Skeletal muscle satellite cell (primary cell): ENCODE measurements around the gene SEMA3A.

Source experiments
- H3K27me3 ChIP-seq: 2 replicates; pipeline ENCODE4 v1.7.0; 2013; ENCODE audit warnings: low read length; ENCODE audit not compliant: control insufficient read depth, insufficient read depth
- H3K36me3 ChIP-seq: 2 replicates; pipeline ENCODE4 v1.7.0; 2013; ENCODE audit warnings: mild to moderate bottlenecking, control low read depth, low read length; ENCODE audit not compliant: insufficient read depth
- H3K4me1 ChIP-seq: 2 replicates; pipeline ENCODE4 v1.7.0; 2013; ENCODE audit warnings: low read length; ENCODE audit not compliant: control insufficient read depth, insufficient read depth
- H3K4me2 ChIP-seq: 2 replicates; pipeline ENCODE4 v1.7.0; 2013; ENCODE audit warnings: mild to moderate bottlenecking, low read length
- H3K4me3 ChIP-seq: 2 replicates; pipeline ENCODE4 v1.7.0; 2013; ENCODE audit warnings: low read length
- H3K9ac ChIP-seq: 2 replicates; pipeline ENCODE4 v1.7.0; 2013; ENCODE audit warnings: mild to moderate bottlenecking, low read depth, low read length, moderate library complexity
- H3K9me3 ChIP-seq: replicated peaks from 2 replicates; pipeline ENCODE4 v1.7.0; 2013; ENCODE audit warnings: mild to moderate bottlenecking, control low read depth, low read length

SEMA3A gene

DNA sequence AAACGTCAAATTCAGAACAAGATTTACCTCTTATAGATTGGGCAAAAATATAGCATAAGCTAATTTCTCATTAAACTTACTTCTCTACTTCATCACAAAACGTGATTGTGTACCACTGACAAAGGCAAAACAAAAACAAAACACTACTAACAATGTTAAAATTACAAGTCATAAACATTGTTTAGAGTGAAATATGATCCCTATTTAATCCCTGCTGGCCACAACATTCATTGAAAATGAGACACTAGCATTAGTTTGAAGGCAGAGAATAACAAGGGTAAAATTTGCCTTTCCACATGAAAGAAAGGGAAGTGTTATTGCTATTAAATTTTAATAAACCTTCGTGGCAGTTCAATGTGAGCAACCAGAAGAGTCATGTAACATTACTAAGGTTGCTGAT lies 45.0 kb downstream of the SEMA3A start:
- no peak overlapping the region for H3K4me3 ChIP-seq
- no peaks in the 10 kb centered on the region for H3K27me3 ChIP-seq
- H3K9ac ChIP-seq: no peak overlapping the region
- no peaks in the 10 kb centered on the region for H3K36me3 ChIP-seq
- no peaks in the 10 kb centered on the region for H3K4me1 ChIP-seq
- no peaks in the 10 kb centered on the region for H3K9me3 ChIP-seq
- no peak overlapping the region for H3K4me2 ChIP-seq

DNA sequence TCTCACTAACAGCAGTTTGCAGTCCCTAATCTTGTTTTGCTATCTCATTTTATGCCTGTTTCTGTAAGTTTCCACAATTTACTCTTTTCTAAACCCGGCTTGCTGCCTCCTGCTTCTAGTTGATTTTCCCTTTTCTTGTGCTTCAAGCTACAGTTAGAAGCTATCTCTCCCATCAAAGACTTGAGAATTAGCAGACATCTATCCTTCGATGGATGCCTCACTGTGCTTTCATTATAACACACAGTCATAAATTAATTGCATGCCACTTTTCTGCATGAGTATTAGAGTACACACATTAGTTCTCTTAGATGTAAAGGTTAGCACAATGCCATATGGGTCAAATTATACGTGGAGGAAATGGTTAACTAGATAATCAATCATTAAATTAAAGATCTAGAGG lies 48.7 kb downstream of the SEMA3A start:
- no peaks in the 10 kb centered on the region for H3K27me3 ChIP-seq
- H3K9ac ChIP-seq: no peak overlapping the region
- no peak overlapping the region for H3K4me3 ChIP-seq
- H3K4me2 ChIP-seq: no peak overlapping the region
- no peaks in the 10 kb centered on the region for H3K4me1 ChIP-seq
- no peaks in the 10 kb centered on the region for H3K9me3 ChIP-seq
- no peaks in the 10 kb centered on the region for H3K36me3 ChIP-seq

DNA sequence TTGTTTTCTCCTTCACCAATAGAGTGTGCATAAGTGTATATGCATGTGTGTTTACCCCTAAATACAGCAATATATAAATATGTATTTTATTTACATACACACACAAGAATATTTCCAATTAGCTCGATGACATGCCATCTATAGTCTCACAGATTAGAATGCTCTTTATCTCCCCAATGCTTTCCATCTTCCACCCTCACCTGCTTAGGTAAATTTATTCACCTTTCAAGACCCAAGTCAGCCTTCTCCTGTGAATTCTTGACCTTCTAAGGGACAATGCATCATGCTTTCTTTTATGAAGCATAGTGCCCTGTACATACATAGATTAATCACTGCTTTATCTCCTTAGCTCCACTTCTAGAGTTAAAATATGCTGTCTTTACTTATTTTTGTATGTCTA lies 49.7 kb downstream of the SEMA3A start:
- Histone ChIP-seq H3K9ac (no peak overlapping the region), H3K4me3 (no peak overlapping the region), H3K9me3 (no peaks in the 10 kb centered on the region), H3K4me1 (peaks cover 6% of the 10 kb centered on the region), H3K4me2 (no peak overlapping the region), H3K36me3 (no peaks in the 10 kb centered on the region), H3K27me3 (no peaks in the 10 kb centered on the region)

DNA sequence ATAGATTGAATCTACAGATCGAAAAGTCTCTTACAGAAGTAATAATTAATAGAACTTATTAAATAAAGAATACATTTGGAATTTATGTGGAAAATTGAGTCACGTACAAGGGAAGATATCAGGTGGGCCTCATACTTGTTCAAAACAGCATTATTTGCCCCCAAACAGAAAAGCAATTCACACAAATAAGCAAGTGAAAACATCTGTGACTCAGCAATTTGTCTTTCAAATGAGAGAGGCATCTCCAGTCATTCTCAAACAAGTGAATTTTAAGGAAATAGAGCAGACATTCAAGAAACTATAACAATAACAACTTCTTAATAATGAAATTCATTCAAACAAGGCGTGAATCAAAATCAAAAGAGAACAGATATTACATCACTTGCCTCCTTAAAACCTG lies 50.1 kb downstream of the SEMA3A start:
- Histone ChIP-seq H3K9ac (no peak overlapping the region), H3K4me3 (no peak overlapping the region), H3K27me3 (no peaks in the 10 kb centered on the region), H3K4me2 (no peak overlapping the region), H3K9me3 (no peaks in the 10 kb centered on the region), H3K36me3 (no peaks in the 10 kb centered on the region), H3K4me1 (peaks cover 7% of the 10 kb centered on the region)

DNA sequence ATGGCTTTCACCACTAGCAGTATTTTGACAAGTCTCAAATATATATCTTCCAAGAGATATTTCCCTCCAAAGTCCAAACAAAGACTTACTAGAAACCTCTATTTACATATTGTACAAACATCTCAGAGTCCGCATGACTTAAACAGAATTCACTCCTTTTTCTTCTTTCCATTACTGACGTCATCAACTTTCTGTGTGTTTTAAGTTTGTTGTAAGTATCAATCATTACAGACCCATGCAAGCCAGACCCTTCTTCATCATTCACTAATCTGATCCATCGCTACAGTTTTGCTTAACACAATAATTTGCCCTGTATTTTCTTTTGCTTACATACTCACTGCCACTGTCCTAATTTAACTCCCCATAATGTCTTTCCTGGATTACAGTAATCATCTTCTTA lies 51.9 kb downstream of the SEMA3A start:
- Histone ChIP-seq H3K36me3 (no peaks in the 10 kb centered on the region), H3K4me1 (peaks cover 19% of the 10 kb centered on the region), H3K4me3 (no peak overlapping the region), H3K9me3 (no peaks in the 10 kb centered on the region), H3K27me3 (no peaks in the 10 kb centered on the region), H3K4me2 (no peak overlapping the region), H3K9ac (no peak overlapping the region)

DNA sequence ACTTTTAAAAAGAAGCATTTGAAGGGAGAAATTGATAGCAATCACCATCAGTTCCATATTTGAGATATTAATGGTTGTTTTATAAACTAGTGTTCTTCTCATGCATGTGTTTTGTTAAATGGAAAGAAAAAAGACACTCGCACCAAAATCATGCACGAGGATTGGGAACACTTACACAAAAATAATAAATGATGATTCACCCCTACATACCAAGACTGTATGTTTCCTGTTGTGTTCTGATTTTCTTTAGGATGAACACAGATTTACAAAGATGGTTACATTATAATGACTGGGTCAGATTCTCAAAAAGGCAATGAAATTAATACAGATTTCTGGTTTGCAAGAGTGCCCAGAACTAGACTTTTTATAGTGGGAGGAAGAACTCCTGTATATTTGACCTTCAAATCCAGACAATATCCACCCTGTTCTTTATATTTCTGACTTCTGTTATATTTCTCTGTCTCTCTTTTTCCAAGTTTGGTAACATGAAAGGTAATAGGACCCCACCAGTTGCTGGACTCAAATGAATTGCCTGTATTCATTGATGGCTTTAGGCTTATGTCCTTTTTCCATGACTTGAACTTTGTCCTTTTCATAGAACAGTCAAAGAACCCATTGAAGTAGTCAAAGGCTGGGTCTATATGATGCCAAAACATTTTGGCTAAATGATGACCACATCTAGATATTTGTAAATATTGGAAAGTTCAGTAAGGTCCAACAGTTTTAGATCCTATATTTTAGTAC lies 54.4 kb downstream of the SEMA3A start:
- Histone ChIP-seq H3K9me3 (no peaks in the 10 kb centered on the region), H3K4me2 (no peak overlapping the region), H3K9ac (no peak overlapping the region), H3K4me1 (peaks cover 19% of the 10 kb centered on the region), H3K27me3 (no peaks in the 10 kb centered on the region), H3K4me3 (no peak overlapping the region), H3K36me3 (no peaks in the 10 kb centered on the region)

DNA sequence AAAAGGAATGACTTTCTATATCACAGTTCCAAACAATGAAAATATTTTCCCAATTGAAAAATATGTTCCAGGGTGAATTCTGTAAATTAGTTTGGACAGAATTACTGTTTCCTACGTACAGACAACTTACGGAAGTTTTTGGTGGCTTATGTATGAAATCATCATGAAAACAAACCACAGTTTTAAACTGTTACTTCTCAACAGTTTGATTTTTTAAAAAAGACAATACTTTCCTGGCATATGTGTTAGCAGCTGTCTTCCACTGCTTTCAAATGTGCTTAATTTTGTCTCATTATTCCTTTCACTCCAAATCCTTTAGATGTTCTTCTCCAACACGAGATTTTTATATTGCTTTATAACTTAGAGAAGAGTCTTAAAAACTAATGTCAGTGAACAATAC lies 56.2 kb downstream of the SEMA3A start:
- H3K4me1 ChIP-seq: peaks cover 19% of the 10 kb centered on the region
- H3K36me3 ChIP-seq: no peaks in the 10 kb centered on the region
- H3K4me2 ChIP-seq: peak overlapping the region; percentile 51
- no peaks in the 10 kb centered on the region for H3K9me3 ChIP-seq
- H3K4me3 ChIP-seq: no peak overlapping the region
- no peaks in the 10 kb centered on the region for H3K27me3 ChIP-seq
- peak overlapping the region; percentile 12 for H3K9ac ChIP-seq

DNA sequence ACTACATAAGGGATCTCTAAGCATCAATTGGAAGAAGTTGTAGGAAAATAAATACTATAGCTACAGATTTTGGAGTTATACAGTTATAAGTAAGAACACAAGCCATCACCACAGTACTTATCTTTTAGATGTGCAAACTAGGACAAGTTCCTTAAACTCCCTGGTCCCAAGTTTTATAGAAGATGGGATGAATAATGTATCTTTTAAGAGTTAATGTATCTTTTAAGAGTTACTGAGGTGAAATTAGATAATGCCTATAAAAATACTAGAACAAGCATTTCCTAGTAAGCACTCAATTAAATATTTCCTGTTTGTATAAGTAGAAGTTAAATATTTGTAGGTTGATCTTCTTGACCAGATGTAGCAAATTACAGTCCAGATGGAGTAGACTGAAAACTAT lies 56.8 kb downstream of the SEMA3A start:
- H3K27me3 ChIP-seq: no peaks in the 10 kb centered on the region
- no peaks in the 10 kb centered on the region for H3K9me3 ChIP-seq
- H3K4me3 ChIP-seq: no peak overlapping the region
- no peak overlapping the region for H3K9ac ChIP-seq
- no peak overlapping the region for H3K4me2 ChIP-seq
- no peaks in the 10 kb centered on the region for H3K36me3 ChIP-seq
- H3K4me1 ChIP-seq: peaks cover 19% of the 10 kb centered on the region

DNA sequence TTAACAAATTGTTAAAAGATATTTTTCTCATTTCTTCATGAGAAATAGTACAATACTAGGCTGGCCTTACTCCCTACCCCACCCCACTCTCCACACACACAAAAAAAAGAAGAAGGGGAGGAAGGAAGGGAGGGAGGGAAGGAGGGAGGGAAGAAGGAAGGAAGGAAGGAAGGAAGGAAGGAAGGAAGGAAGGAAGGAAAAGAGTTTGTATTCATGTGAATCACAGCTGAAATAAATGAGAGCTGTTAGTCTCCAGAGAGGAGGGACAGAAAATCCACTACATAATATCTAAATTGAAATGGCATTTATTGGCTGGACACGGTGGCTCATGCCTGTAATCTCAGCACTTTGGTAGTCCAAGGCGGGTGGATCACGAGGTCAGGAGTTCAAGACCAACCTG lies 57.8 kb downstream of the SEMA3A start:
- Histone ChIP-seq H3K36me3 (no peaks in the 10 kb centered on the region), H3K4me2 (no peak overlapping the region), H3K9me3 (no peaks in the 10 kb centered on the region), H3K4me3 (no peak overlapping the region), H3K4me1 (peaks cover 19% of the 10 kb centered on the region), H3K9ac (no peak overlapping the region), H3K27me3 (no peaks in the 10 kb centered on the region)

DNA sequence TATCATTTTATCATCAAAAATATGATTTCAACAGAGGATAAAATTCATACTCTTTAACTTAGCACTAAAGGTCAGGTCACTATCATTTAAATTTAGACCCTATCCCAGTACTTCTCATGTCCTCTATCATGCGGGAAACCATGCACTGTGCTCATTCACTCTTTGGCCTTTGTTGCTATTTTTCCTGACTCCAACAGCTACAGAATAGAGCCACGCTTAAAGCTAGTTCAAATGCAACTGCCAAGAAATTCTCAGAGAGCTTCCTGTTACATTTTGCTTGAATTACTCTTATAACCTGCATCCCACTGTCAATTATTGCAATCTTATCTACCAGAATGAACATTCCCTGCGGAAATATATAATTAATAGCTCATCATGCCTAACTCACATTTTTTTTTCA lies 58.3 kb downstream of the SEMA3A start:
- H3K27me3 ChIP-seq: no peaks in the 10 kb centered on the region
- peaks cover 19% of the 10 kb centered on the region for H3K4me1 ChIP-seq
- no peak overlapping the region for H3K4me2 ChIP-seq
- H3K9me3 ChIP-seq: no peaks in the 10 kb centered on the region
- H3K9ac ChIP-seq: no peak overlapping the region
- H3K4me3 ChIP-seq: no peak overlapping the region
- no peaks in the 10 kb centered on the region for H3K36me3 ChIP-seq

DNA sequence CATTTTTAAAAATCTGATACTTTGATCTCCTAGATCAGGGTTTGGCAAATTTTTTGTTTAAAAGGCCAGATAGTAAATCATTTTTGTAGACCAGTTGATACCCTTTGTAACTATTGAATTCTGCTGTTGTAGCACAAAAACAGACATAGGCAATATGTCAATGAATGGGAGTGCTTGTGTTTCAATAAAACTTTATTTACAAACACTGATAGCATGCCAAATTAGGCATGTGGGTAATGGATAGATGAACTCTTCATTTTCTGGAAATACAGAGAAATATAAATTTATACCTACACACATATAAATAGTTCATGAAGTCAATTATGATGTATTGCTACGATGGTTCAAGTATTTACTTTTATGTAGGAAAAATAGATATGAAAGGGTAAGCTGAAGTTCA lies 60.4 kb downstream of the SEMA3A start:
- Histone ChIP-seq H3K9me3 (no peaks in the 10 kb centered on the region), H3K4me1 (peaks cover 12% of the 10 kb centered on the region), H3K4me2 (no peak overlapping the region), H3K36me3 (no peaks in the 10 kb centered on the region), H3K27me3 (no peaks in the 10 kb centered on the region), H3K4me3 (no peak overlapping the region), H3K9ac (no peak overlapping the region)

DNA sequence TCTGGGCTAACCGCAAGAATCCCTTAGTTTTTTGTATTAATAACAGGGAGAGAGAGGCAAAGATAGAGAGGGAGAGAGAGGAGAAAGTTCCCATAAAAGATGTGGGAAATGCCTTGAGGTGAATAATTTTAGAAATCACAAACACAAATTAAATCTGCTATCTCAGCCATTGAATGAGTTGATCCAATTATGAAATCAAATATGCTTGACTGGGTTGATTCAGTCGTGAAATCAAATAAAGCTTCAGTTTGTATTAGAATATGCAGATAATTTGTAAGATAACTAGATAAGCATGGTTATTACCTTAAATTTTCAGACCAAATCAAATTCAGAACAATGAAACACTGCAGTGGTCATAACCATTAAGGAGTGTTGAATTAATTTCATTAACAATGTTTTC lies 68.9 kb downstream of the SEMA3A start:
- Histone ChIP-seq H3K9me3 (no peaks in the 10 kb centered on the region), H3K27me3 (no peaks in the 10 kb centered on the region), H3K9ac (no peak overlapping the region), H3K4me2 (no peak overlapping the region), H3K36me3 (no peaks in the 10 kb centered on the region), H3K4me1 (peaks cover 15% of the 10 kb centered on the region), H3K4me3 (no peak overlapping the region)
